Activated T-helper 1 cell treated with anti-CD3 and anti-CD28 coated beads, Interleukin-12 subunit alpha, Interleukin-12 subunit beta, Interleukin-2, Interleukin-4 antibody, amounts not matched to agents 30 ng/mL and 10 ng/mL and 1 ng/mL, durations not matched to agents 14 hours and 24 hours and 36 hours (primary cell): Measurements from ENCODE around the gene USP21. TPM values are rescaled to one million over a fixed set of nuclear protein-coding genes. Genes with fewer than 3 reads are reported as not detected.
A peak's percentile ranks its signal among the peaks of the same experiment; 100 is the strongest.

Experiments
- DNase-seq: peaks from one replicate; pipeline ENCODE4 v3.0.0; 2021; ENCODE audit warnings: low spot score
- H3K27ac Mint-ChIP-seq: one replicate; pipeline ENCODE4 v1.8.0; 2021; ENCODE audit warnings: mild to moderate bottlenecking, mixed read lengths
- H3K27me3 Mint-ChIP-seq: one replicate; pipeline ENCODE4 v1.8.0; 2022; ENCODE audit warnings: mild to moderate bottlenecking, moderate library complexity, mixed read lengths; ENCODE audit not compliant: insufficient read depth
- H3K36me3 Mint-ChIP-seq: one replicate; pipeline ENCODE4 v1.8.0; 2021; ENCODE audit warnings: low read depth, mixed read lengths
- H3K4me1 Mint-ChIP-seq: one replicate; pipeline ENCODE4 v1.8.0; 2021; ENCODE audit warnings: low read depth, mixed read lengths
- H3K4me3 Mint-ChIP-seq: one replicate; pipeline ENCODE4 v1.8.0; 2021; ENCODE audit warnings: mild to moderate bottlenecking, moderate library complexity, mixed read lengths
- H3K9me3 Mint-ChIP-seq: one replicate; pipeline ENCODE4 v1.8.0; 2021; ENCODE audit warnings: mixed read lengths
- intact Hi-C: fragments of 100-400 bp; cut with micrococcal nuclease; formaldehyde crosslinking; loops from one replicate; pipeline ENCODE4 v1.15.1; 2024
- total RNA-seq: library from RNA; stranded (reverse); gene quantifications from 2 replicates; pipeline ENCODE4 v1.2.3, GENCODE V29; 2022

USP21 gene
- total RNA-seq, 1 donor from 2014 or later: 32.9 TPM

DNA sequence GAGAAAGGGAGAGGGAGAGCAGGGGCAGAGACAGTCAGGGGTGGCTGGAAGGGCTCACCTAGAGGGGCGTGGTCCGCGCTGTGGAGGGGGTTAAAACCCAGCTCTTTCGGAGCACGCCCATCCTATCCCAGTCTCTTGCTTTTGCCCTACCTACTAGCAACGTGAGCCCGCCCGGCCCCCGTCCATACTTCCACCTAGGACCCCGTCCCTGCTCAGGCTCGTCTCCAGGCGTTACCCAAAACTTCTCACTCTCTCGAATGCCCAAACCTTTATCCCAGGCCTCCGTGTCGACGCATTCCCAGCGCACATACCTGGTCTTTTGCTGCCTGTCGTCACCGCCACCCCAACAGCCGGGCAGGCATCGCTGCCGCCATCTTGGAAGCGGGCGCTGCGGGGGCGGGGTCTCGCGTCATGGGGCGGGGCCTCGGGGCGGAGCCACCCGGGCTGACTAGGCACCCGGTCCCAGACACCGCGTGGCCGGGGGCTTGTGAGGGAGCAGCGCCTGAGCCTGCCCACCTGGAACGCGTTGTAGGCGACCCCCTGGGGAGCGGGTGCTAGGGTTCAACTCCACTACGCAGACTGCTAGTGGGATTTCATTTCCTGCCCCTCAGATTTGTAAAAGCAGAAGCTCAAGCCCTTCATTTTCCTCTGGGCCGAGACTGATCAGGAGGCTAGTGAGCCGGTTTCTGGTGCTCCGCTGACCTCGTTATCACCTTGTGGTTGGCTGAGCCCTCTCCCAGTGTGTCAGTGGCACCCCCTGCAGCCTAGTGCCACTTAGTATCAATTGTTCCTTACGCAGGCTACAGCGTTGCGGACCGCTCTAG, 18.0 kb downstream of the USP21 start, which contains the start of gene B4GALT3:
B4GALT3 (minus strand) TSS at position 396 of the 824 bp plus-strand sequence. CDS start 1,447 bp downstream, outside the sequence.
- H3K4me1 Mint-ChIP-seq: peaks cover 67% of the 10 kb centered on the region
- intact Hi-C loops: loop anchor here (1.0 to 2.0 kb wide), 5 partner anchors 8 to 45 kb away; partner anchors contain the start of genes DEDD and PPOX
- no peaks in the 10 kb centered on the region for H3K9me3 Mint-ChIP-seq
- H3K27me3 Mint-ChIP-seq: no peaks in the 10 kb centered on the region
- peak; percentile 91 for DNase-seq
- peak within 1 kb of the TSS; percentile 100 for H3K27ac Mint-ChIP-seq
- peaks cover 27% of the 10 kb centered on the region for H3K36me3 Mint-ChIP-seq
- H3K4me3 Mint-ChIP-seq: peak within 1 kb of the TSS; percentile 98

DNA sequence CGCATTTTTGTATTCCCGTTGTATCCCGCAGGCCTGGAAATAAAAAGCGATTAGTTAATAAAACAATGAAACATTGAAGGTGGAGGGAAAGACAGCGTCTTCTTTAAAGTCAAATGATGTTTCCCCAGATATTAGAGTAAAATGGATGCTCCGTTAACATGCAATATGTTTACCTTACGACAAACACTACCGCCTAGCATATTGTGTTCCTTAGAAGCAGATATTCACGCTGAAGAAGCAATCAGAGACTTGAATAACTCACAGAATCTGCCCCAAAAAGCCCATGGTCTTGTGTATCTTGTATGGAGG, 18.6 kb downstream of the USP21 start:
- peaks cover 22% of the 10 kb centered on the region for H3K36me3 Mint-ChIP-seq
- H3K27ac Mint-ChIP-seq: peak overlapping the region; percentile 100
- no peaks in the 10 kb centered on the region for H3K27me3 Mint-ChIP-seq
- no peaks in the 10 kb centered on the region for H3K9me3 Mint-ChIP-seq
- H3K4me1 Mint-ChIP-seq: peaks cover 73% of the 10 kb centered on the region
- peak overlapping the region; percentile 98 for H3K4me3 Mint-ChIP-seq
- intact Hi-C loops: loop anchor here (1.0 to 2.0 kb wide), 5 partner anchors 7 to 46 kb away; partner anchors contain the start of genes DEDD and PPOX
- DNase-seq: no peak

DNA sequence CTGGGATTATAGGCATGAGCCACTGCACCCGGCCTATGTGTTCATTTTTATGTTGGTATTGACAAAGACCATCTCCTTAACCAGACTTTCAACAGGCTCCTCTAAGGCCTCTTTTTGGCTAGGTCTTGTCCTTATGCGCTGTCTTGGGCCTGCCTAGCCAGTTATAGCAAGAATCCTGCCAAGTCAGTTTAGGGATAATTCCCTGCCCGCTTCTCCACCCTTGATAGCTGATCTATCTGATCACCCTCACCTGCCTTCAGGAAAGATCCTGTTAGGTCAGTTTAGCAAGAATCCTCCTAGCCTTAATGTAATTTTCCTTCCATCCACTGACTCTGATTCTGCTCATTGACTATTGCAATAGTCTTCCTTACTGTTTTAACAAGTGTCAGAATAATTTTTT, 20.4 kb downstream of the USP21 start:
- no peak overlapping the region for H3K27ac Mint-ChIP-seq
- peaks cover 78% of the 10 kb centered on the region for H3K4me1 Mint-ChIP-seq
- intact Hi-C loops: loop anchor here (5.0 kb wide), 1 partner anchor 208 kb away; no protein-coding TSS in a partner anchor
- no peaks in the 10 kb centered on the region for H3K9me3 Mint-ChIP-seq
- no peaks in the 10 kb centered on the region for H3K27me3 Mint-ChIP-seq
- H3K4me3 Mint-ChIP-seq: no peak overlapping the region
- peaks cover 7% of the 10 kb centered on the region for H3K36me3 Mint-ChIP-seq
- DNase-seq: no peak

DNA sequence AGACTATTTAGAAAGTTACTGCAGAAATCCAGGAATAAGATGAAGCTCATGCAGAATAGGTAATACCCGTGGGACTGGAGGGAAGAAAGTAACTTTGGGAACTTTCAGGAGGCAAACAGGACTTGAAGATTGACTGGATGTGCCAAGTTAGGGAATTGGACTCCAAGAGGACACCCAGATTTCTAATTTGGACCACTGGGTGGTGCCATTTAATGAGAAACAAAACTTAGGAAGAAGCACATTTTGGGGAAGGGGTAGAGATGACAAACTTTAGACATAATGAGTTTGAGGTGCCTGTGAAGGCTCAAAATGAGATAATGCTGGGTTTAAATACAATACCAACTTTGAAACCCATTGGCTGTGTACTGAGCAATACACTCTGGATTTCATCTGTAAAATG, 21.3 kb downstream of the USP21 start:
- Mint-ChIP-seq H3K4me3 (peak overlapping the region; percentile 37), H3K9me3 (no peaks in the 10 kb centered on the region), H3K27ac (peak overlapping the region; percentile 71), H3K4me1 (peaks cover 75% of the 10 kb centered on the region), H3K27me3 (no peaks in the 10 kb centered on the region), H3K36me3 (peaks cover 6% of the 10 kb centered on the region)
- intact Hi-C loops: loop anchor here (5.0 kb wide), 1 partner anchor 207 kb away; no protein-coding TSS in a partner anchor
- DNase-seq: no peak

DNA sequence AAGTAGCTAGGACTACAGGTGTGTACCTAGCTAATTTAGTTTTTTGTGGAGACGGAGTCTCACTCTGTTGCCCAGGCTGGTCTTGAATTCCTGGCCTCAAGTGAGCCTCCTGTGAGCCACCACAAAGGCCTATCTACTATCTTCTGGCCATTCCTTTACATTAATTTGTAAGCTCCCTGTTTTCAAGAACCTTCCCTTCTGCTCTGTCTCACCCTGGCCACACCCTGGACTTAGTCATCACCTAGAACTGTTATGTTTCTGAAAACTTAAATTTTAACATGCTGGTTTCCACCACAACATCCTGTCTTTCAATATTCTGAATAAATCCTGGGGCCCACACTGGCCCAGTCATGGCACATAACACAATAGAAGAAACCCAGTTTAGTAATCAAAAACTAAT, 22.9 kb downstream of the USP21 start:
- Mint-ChIP-seq H3K27ac (peak overlapping the region; percentile 92), H3K27me3 (no peaks in the 10 kb centered on the region), H3K36me3 (peaks cover 8% of the 10 kb centered on the region), H3K4me1 (peaks cover 78% of the 10 kb centered on the region), H3K9me3 (no peaks in the 10 kb centered on the region), H3K4me3 (peak overlapping the region; percentile 66)
- DNase-seq: peak; percentile 55
- intact Hi-C loops: loop anchor here (1.0 to 5.0 kb wide), 5 partner anchors 15 to 205 kb away; partner anchors contain the start of genes PPOX and UFC1

DNA sequence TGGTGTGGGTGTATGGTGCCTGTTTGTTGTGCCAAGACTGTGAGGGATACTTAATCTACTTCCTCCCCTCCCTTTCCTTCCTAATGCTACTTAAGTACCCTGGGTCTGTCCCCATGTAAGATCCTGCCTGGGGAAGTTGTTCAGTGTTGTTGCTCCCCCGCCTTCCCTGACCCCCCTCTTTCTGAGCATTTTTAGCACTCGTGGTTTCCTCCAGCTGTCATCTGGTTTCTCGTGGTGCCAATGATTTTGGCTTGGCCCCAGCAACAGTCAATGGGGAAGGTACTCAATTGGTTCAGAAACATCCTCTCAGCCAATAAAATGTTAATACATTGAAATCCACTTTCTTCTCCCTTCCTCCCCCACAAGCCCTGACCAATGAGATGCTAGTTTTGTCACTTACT, 26.0 kb downstream of the USP21 start:
- Mint-ChIP-seq H3K36me3 (peaks cover 8% of the 10 kb centered on the region), H3K9me3 (no peaks in the 10 kb centered on the region), H3K27me3 (no peaks in the 10 kb centered on the region), H3K4me3 (peak overlapping the region; percentile 53), H3K4me1 (peaks cover 81% of the 10 kb centered on the region), H3K27ac (peak overlapping the region; percentile 95)
- peak; percentile 74 for DNase-seq
- intact Hi-C loops: loop anchor here (1.0 kb wide), 2 partner anchors 8 to 17 kb away; partner anchors contain the start of genes B4GALT3 and NDUFS2

DNA sequence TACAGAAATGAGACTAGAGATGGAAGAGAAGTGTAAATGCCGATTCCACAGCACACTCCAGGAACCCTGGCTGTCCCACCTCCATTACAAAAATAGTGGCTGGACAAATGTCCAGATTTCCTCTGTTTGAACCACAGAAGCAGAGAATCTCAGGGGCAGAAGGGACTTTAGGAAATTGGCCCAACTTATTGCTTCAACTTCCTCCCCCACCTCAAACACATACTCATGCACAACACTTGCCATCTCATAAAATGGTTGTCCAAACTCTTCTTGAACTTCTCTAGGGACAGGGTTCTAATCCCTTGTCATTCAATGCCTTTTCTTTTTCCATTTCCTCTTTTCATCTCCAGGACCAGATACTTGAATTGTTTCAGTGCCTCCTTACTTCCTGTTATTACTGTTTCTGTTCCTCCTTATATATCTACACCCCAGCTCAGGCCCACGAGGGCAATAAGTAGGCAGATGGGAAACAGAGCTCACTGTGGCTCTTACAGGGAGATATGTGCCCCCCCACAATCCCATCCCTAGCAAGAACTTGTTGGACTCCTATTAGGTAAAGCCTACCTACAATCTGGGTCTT, 26.5 kb downstream of the USP21 start:
- H3K9me3 Mint-ChIP-seq: no peaks in the 10 kb centered on the region
- H3K4me1 Mint-ChIP-seq: peaks cover 76% of the 10 kb centered on the region
- DNase-seq: no peak
- peak overlapping the region; percentile 95 for H3K27ac Mint-ChIP-seq
- peaks cover 8% of the 10 kb centered on the region for H3K36me3 Mint-ChIP-seq
- peak overlapping the region; percentile 56 for H3K4me3 Mint-ChIP-seq
- intact Hi-C loops: loop anchor here (1.0 kb wide), 2 partner anchors 9 to 16 kb away; partner anchors contain the start of genes B4GALT3 and NDUFS2
- H3K27me3 Mint-ChIP-seq: no peaks in the 10 kb centered on the region

DNA sequence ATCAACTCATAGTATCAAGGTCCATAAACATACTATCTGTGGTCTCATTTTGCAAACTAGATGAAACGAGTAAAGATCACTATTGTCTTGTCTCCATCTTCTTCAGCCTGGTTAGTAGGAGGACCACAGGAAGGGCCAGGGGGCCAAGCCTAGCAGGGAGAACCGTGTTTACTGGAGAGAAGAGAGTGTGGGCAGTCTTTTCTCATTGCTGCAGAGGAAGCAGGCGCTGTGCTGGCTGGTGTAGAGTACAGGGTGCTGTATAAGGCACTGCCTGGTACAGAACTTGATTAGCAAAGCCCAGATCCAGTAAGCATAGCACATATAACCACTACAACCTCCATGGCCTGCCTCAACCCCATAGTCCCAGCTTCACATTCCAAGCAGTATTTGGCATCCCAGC, 28.0 kb downstream of the USP21 start:
- Mint-ChIP-seq H3K9me3 (no peaks in the 10 kb centered on the region), H3K27me3 (no peaks in the 10 kb centered on the region), H3K4me3 (no peak overlapping the region), H3K36me3 (peaks cover 7% of the 10 kb centered on the region), H3K4me1 (peaks cover 73% of the 10 kb centered on the region), H3K27ac (peak overlapping the region; percentile 49)
- intact Hi-C loops: no loop called here
- no peak for DNase-seq

DNA sequence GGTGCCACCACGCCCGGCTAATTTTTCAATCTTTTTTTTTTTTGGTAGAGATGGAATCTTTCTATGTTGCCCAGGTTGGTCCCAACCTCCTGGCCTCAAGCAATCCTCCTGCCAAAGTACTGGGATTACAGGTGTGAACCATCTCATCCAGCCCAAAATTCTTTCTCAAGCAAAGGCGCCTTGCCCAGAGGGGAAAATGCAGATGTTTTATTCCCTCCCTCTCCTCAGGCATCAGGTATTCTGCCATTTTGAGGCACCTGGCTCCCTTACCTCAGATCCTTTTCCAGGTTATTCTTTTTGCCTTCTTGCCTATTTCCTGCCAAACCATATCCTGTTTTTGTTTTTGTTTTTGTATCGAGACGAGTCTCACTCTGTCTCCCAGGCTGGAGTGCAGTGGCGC, 29.1 kb downstream of the USP21 start:
- Mint-ChIP-seq H3K4me1 (peaks cover 70% of the 10 kb centered on the region), H3K27ac (peak overlapping the region; percentile 56), H3K4me3 (no peak overlapping the region), H3K9me3 (no peaks in the 10 kb centered on the region), H3K27me3 (no peaks in the 10 kb centered on the region), H3K36me3 (peaks cover 6% of the 10 kb centered on the region)
- intact Hi-C loops: no loop called here
- DNase-seq: no peak

DNA sequence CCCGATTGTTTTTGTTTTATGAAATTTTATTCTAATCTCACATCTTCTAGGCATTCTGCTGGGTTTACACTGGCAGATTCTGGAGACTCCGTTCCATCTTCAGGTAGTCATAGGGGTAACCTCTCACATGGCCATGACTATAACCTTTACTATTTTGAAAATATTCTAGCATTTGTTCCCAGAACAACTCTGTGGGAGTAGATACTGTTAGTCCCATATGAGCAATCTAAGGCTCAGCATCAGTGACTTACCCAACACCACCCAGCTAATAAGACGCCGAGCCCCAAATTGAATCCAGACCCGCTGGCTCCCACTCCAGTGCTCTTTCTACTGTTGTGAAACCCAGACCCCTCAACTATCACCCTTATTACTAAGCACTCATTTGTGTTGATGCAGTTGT, 29.7 kb downstream of the USP21 start:
- Mint-ChIP-seq H3K36me3 (peaks cover 6% of the 10 kb centered on the region), H3K9me3 (no peaks in the 10 kb centered on the region), H3K4me1 (peaks cover 66% of the 10 kb centered on the region), H3K4me3 (no peak overlapping the region), H3K27me3 (no peaks in the 10 kb centered on the region), H3K27ac (no peak overlapping the region)
- no peak for DNase-seq
- intact Hi-C loops: no loop called here

DNA sequence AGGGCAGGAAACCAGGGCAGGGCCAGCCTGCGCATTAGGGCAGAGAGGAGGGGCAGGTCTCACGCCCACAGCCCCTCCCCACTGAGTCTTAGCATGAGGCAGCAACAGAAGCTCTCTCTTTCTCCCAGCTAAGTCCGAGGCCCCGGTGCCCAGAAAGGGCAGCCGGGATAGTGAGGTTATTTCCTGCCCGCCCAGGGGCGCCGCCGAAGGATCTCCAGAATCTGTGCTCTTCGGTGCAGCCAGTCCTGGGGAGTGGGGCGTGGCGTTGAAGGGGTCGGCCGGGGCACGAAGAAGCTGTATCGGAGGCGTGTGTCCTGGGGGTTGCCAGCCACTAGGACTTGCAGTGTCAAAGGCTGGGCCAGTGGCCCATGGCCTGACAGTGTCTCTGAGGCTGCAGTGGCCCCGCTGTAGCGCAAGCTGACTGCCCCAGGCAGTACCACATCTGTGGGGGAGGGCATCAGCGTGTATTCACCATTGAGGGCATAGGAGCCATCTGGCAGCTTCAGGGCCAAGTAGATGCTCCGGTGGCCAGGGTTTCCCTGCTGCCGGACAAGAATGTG, 31.7 kb downstream of the USP21 start:
- H3K27me3 Mint-ChIP-seq: no peaks in the 10 kb centered on the region
- H3K9me3 Mint-ChIP-seq: no peaks in the 10 kb centered on the region
- intact Hi-C loops: no loop called here
- no peak overlapping the region for H3K27ac Mint-ChIP-seq
- peaks cover 61% of the 10 kb centered on the region for H3K4me1 Mint-ChIP-seq
- DNase-seq: no peak
- H3K4me3 Mint-ChIP-seq: no peak overlapping the region
- peaks cover 3% of the 10 kb centered on the region for H3K36me3 Mint-ChIP-seq

DNA sequence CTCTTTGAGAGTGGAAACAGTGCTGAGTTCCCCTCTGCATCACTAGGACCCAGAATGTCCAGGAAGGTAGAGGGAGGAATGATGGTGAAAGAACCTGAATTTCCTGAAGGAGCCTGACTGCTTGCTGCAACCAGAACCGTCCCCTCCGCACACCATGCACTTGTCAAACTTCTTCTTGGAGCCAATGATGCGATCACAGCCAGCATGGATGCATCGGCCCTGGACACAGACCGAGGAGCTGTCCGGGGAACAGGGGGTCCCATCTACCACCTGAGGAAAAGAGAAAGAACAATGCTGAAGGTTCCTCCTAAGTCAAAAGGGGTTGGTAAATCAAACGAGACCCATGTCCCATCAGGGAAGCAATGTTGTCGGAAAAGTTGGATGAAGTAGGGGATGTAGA, 32.7 kb downstream of the USP21 start:
- H3K4me1 Mint-ChIP-seq: peaks cover 54% of the 10 kb centered on the region
- H3K27me3 Mint-ChIP-seq: no peaks in the 10 kb centered on the region
- no peak overlapping the region for H3K27ac Mint-ChIP-seq

More for the DNA sequence above, 32.7 kb downstream of the USP21 start:
- DNase-seq: no peak
- H3K4me3 Mint-ChIP-seq: no peak overlapping the region
- intact Hi-C loops: loop anchor here (1.0 kb wide), 5 partner anchors 10 to 190 kb away; partner anchors contain the start of genes B4GALT3 and NDUFS2
- H3K9me3 Mint-ChIP-seq: no peaks in the 10 kb centered on the region
- peaks cover 3% of the 10 kb centered on the region for H3K36me3 Mint-ChIP-seq
